OCI-LY3 (cell line): ENCODE measurements around the gene TH.

Experiments
- CTCF ChIP-seq: fragments of 200-600, 300-600 bp; sonication (generic); IDR thresholded peaks from 2 replicates; pipeline ENCODE4 v1.5.1; 2014; ENCODE audit warnings: antibody characterized with exemption, low read length, low read depth
- EZH2phosphoT487 ChIP-seq: fragments of 200-600 bp; shearing (Covaris generic); IDR thresholded peaks from 2 replicates; pipeline ENCODE4 v1.6.1; 2018; ENCODE audit warnings: antibody characterized with exemption, mixed run types, low read depth

GRCh38 chr11:2218031-2218633 is 46.5 kb upstream of the TH start:
- no peak for TF ChIP-seq CTCF
- no peak for TF ChIP-seq EZH2phosphoT487
